HEK293 (cell line): Measurements from ENCODE around the gene TMEM222.

Experiments used
- CTCF ChIA-PET: fragments of 350-600 bp; formaldehyde crosslinking; extraction: SDS; loops from one replicate; lab custom pipeline; 2021; ENCODE audit warnings: antibody characterized with exemption; lab: Yijun Ruan, JAX
- POLR2A ChIA-PET: fragments of 300-600 bp; formaldehyde crosslinking; extraction: SDS; loops from one replicate; lab custom pipeline; 2020; ENCODE audit warnings: antibody characterized with exemption, inconsistent platforms; lab: Yijun Ruan, JAX
- H3K27ac ChIP-seq: fragments of 200-500 bp; sonication (Bioruptor generic); 2 replicates; pipeline ENCODE4 v1.5.1; 2014; ENCODE audit warnings: low read depth, low read length, control low read depth, inconsistent platforms; ENCODE audit errors: extremely low read depth
- H3K36me3 ChIP-seq, 2 experiments: fragments of 200-500 bp in 1 of 2; sonication (Bioruptor generic) in 1 of 2; 1 replicate in 1 of 2; 2 replicates in 1 of 2; pipeline ENCODE4 v1.5.1; 2014 to 2017; ENCODE audit warnings: inconsistent platforms in 2 of 2, low read length in 2 of 2; ENCODE audit not compliant: control insufficient read depth in 2 of 2, insufficient read depth in 1 of 2
- H3K4me1 ChIP-seq: fragments of 200-500 bp; sonication (Bioruptor generic); 2 replicates; pipeline ENCODE4 v1.5.1; 2014; ENCODE audit warnings: mild to moderate bottlenecking, low read length, inconsistent platforms; ENCODE audit not compliant: control insufficient read depth, insufficient read depth
- H3K4me3 ChIP-seq: 2 replicates; pipeline ENCODE4 v1.5.1; 2011; ENCODE audit warnings: low read depth, mild to moderate bottlenecking, control low read depth, low read length, moderate library complexity
- H3K9me3 ChIP-seq: fragments of 200-500 bp; sonication (Bioruptor generic); 2 replicates; pipeline ENCODE4 v1.5.1; 2014; ENCODE audit warnings: low read depth, low read length, inconsistent platforms; ENCODE audit not compliant: control insufficient read depth, insufficient read depth
- FEZF1 ChIP-seq: fragments of 450-650 bp; formaldehyde crosslinking; IDR thresholded peaks from 2 replicates; pipeline ENCODE4 v1.5.1; 2016; ENCODE audit warnings: missing biosample characterization, missing genetic modification characterization
- GLIS2 ChIP-seq: fragments of 450-650 bp; formaldehyde crosslinking; IDR thresholded peaks from 2 replicates; pipeline ENCODE4 v1.5.1; 2016; ENCODE audit warnings: missing biosample characterization, missing genetic modification characterization
- IKZF3 ChIP-seq: fragments of 450-650 bp; IDR thresholded peaks from 2 replicates; pipeline ENCODE4 v1.5.0; 2018; ENCODE audit warnings: missing biosample characterization, mild to moderate bottlenecking, missing genetic modification characterization, moderate library complexity
- KLF10 ChIP-seq: fragments of 450-650 bp; IDR thresholded peaks from 2 replicates; pipeline ENCODE4 v1.5.1; 2018; ENCODE audit warnings: missing biosample characterization, mild to moderate bottlenecking, missing genetic modification characterization
- MZF1 ChIP-seq: fragments of 450-650 bp; formaldehyde crosslinking; IDR thresholded peaks from 2 replicates; pipeline ENCODE4 v1.5.1; 2017; ENCODE audit warnings: missing biosample characterization, missing genetic modification characterization, borderline replicate concordance
- SP2 ChIP-seq: fragments of 450-650 bp; formaldehyde crosslinking; IDR thresholded peaks from 2 replicates; pipeline ENCODE4 v1.5.1; 2016; ENCODE audit warnings: missing biosample characterization, missing genetic modification characterization
- ZBTB20 ChIP-seq: fragments of 450-650 bp; formaldehyde crosslinking; IDR thresholded peaks from 2 replicates; pipeline ENCODE4 v1.5.1; 2016; ENCODE audit warnings: missing biosample characterization, missing genetic modification characterization
- ZEB2 ChIP-seq: fragments of 450-650 bp; formaldehyde crosslinking; IDR thresholded peaks from 2 replicates; pipeline ENCODE4 v1.5.1; 2016; ENCODE audit warnings: missing biosample characterization, missing genetic modification characterization
- ZNF157 ChIP-seq: fragments of 450-650 bp; formaldehyde crosslinking; IDR thresholded peaks from 2 replicates; pipeline ENCODE4 v1.5.1; 2016; ENCODE audit warnings: missing biosample characterization, missing genetic modification characterization
- ZNF2 ChIP-seq: fragments of 450-650 bp; formaldehyde crosslinking; IDR thresholded peaks from 2 replicates; pipeline ENCODE4 v1.5.1; 2016; ENCODE audit warnings: missing biosample characterization, missing genetic modification characterization
- ZNF221 ChIP-seq: fragments of 450-650 bp; formaldehyde crosslinking; IDR thresholded peaks from 2 replicates; pipeline ENCODE4 v1.5.1; 2017; ENCODE audit warnings: missing biosample characterization, missing genetic modification characterization, borderline replicate concordance
- ZNF350 ChIP-seq: fragments of 450-650 bp; formaldehyde crosslinking; IDR thresholded peaks from 2 replicates; pipeline ENCODE4 v1.5.0; 2017; ENCODE audit warnings: missing biosample characterization, mild to moderate bottlenecking, missing genetic modification characterization
- ZNF426 ChIP-seq: fragments of 450-650 bp; formaldehyde crosslinking; IDR thresholded peaks from 2 replicates; pipeline ENCODE4 v1.5.1; 2017; ENCODE audit warnings: missing biosample characterization, missing genetic modification characterization, mild to moderate bottlenecking, inconsistent platforms, moderate library complexity
- ZNF560 ChIP-seq: fragments of 450-650 bp; formaldehyde crosslinking; IDR thresholded peaks from 2 replicates; pipeline ENCODE4 v1.5.1; 2017; ENCODE audit warnings: missing biosample characterization, missing genetic modification characterization, borderline replicate concordance
- ZNF571 ChIP-seq: fragments of 450-650 bp; formaldehyde crosslinking; IDR thresholded peaks from 2 replicates; pipeline ENCODE4 v1.5.0; 2017; ENCODE audit warnings: missing biosample characterization, missing genetic modification characterization
- ZNF610 ChIP-seq: fragments of 450-650 bp; formaldehyde crosslinking; IDR thresholded peaks from 2 replicates; pipeline ENCODE4 v1.5.1; 2016; ENCODE audit warnings: missing biosample characterization, missing genetic modification characterization, borderline replicate concordance
- ZNF707 ChIP-seq: fragments of 450-650 bp; formaldehyde crosslinking; IDR thresholded peaks from 2 replicates; pipeline ENCODE4 v1.5.1; 2016; ENCODE audit warnings: missing biosample characterization, missing genetic modification characterization
- TF ChIP-seq, protein P1 (sequence below): fragments of 450-650 bp; formaldehyde crosslinking; IDR thresholded peaks from 2 replicates; pipeline ENCODE4 v1.5.1; 2016; ENCODE audit warnings: missing biosample characterization, missing genetic modification characterization
- TF ChIP-seq, protein P2 (sequence below): fragments of 450-650 bp; IDR thresholded peaks from 2 replicates; pipeline ENCODE4 v1.5.1; 2018; ENCODE audit warnings: missing biosample characterization, mild to moderate bottlenecking, missing genetic modification characterization
- TF ChIP-seq, protein P3 (sequence below): fragments of 450-650 bp; formaldehyde crosslinking; IDR thresholded peaks from 2 replicates; pipeline ENCODE4 v1.5.1; 2016; ENCODE audit warnings: missing biosample characterization, missing genetic modification characterization, low read depth
- TF ChIP-seq, protein P4 (sequence below): fragments of 450-650 bp; formaldehyde crosslinking; IDR thresholded peaks from 2 replicates; pipeline ENCODE4 v1.5.1; 2017; ENCODE audit warnings: missing biosample characterization, missing genetic modification characterization
- TF ChIP-seq, protein P5 (sequence below): fragments of 450-650 bp; formaldehyde crosslinking; IDR thresholded peaks from 2 replicates; pipeline ENCODE4 v1.5.1; 2016; ENCODE audit warnings: missing biosample characterization, missing genetic modification characterization
- TF ChIP-seq, protein P6 (sequence below): fragments of 450-650 bp; formaldehyde crosslinking; conservative IDR thresholded peaks from 2 replicates; pipeline ENCODE4 v1.5.1; 2016; ENCODE audit warnings: low read depth, missing biosample characterization, missing genetic modification characterization

Gene TMEM222

DNA sequence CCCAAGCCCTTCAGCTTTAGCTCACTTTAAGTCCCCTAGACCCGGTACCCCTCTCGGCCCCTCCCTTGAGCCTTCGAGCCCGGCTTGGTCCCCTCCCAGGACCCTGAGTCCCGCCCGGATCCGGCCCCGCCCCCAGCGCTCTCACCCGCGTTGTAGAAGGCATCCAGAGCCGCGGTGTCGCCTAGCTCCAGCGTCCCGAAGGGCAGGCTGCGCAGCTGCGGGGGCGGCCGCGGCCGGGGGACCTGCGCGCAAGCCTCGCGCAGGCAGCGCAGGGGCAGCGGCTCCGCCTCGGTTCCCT is 44.1 kb downstream of the TMEM222 start (continued):
- TF ChIP-seq, protein P1, sequence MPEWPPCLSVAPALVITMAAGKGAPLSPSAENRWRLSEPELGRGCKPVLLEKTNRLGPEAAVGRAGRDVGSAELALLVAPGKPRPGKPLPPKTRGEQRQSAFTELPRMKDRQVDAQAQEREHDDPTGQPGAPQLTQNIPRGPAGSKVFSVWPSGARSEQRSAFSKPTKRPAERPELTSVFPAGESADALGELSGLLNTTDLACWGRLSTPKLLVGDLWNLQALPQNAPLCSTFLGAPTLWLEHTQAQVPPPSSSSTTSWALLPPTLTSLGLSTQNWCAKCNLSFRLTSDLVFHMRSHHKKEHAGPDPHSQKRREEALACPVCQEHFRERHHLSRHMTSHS (tag by site-specific recombination): no peak
- TF ChIP-seq ZNF350 (tag by site-specific recombination) (no peak), ZNF560 (tag by site-specific recombination) (no peak), ZNF707 (tag by site-specific recombination) (no peak), FEZF1 (tag by site-specific recombination) (no peak), MZF1 (tag by site-specific recombination) (no peak), ZEB2 (tag by site-specific recombination) (no peak), KLF10 (no peak), GLIS2 (tag by site-specific recombination) (peak; percentile 73), ZNF426 (tag by site-specific recombination) (no peak), SP2 (tag by site-specific recombination) (peak; percentile 3; the same call in 1 of the 2 replicates), ZBTB20 (no peak), ZNF221 (tag by site-specific recombination) (no peak), ZNF157 (no peak), ZNF571 (tag by site-specific recombination) (no peak)
- TF ChIP-seq, protein P2, sequence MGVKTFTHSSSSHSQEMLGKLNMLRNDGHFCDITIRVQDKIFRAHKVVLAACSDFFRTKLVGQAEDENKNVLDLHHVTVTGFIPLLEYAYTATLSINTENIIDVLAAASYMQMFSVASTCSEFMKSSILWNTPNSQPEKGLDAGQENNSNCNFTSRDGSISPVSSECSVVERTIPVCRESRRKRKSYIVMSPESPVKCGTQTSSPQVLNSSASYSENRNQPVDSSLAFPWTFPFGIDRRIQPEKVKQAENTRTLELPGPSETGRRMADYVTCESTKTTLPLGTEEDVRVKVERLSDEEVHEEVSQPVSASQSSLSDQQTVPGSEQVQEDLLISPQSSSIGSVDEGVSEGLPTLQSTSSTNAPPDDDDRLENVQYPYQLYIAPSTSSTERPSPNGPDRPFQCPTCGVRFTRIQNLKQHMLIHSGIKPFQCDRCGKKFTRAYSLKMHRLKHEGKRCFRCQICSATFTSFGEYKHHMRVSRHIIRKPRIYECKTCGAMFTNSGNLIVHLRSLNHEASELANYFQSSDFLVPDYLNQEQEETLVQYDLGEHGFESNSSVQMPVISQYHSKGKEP (tag by site-specific recombination): no peak
- TF ChIP-seq, protein P3, sequence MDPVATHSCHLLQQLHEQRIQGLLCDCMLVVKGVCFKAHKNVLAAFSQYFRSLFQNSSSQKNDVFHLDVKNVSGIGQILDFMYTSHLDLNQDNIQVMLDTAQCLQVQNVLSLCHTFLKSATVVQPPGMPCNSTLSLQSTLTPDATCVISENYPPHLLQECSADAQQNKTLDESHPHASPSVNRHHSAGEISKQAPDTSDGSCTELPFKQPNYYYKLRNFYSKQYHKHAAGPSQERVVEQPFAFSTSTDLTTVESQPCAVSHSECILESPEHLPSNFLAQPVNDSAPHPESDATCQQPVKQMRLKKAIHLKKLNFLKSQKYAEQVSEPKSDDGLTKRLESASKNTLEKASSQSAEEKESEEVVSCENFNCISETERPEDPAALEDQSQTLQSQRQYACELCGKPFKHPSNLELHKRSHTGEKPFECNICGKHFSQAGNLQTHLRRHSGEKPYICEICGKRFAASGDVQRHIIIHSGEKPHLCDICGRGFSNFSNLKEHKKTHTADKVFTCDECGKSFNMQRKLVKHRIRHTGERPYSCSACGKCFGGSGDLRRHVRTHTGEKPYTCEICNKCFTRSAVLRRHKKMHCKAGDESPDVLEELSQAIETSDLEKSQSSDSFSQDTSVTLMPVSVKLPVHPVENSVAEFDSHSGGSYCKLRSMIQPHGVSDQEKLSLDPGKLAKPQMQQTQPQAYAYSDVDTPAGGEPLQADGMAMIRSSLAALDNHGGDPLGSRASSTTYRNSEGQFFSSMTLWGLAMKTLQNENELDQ (tag by site-specific recombination): no peak
- TF ChIP-seq, protein P4, sequence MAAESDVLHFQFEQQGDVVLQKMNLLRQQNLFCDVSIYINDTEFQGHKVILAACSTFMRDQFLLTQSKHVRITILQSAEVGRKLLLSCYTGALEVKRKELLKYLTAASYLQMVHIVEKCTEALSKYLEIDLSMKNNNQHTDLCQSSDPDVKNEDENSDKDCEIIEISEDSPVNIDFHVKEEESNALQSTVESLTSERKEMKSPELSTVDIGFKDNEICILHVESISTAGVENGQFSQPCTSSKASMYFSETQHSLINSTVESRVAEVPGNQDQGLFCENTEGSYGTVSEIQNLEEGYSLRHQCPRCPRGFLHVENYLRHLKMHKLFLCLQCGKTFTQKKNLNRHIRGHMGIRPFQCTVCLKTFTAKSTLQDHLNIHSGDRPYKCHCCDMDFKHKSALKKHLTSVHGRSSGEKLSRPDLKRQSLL (tag by site-specific recombination): peak; percentile 95

DNA sequence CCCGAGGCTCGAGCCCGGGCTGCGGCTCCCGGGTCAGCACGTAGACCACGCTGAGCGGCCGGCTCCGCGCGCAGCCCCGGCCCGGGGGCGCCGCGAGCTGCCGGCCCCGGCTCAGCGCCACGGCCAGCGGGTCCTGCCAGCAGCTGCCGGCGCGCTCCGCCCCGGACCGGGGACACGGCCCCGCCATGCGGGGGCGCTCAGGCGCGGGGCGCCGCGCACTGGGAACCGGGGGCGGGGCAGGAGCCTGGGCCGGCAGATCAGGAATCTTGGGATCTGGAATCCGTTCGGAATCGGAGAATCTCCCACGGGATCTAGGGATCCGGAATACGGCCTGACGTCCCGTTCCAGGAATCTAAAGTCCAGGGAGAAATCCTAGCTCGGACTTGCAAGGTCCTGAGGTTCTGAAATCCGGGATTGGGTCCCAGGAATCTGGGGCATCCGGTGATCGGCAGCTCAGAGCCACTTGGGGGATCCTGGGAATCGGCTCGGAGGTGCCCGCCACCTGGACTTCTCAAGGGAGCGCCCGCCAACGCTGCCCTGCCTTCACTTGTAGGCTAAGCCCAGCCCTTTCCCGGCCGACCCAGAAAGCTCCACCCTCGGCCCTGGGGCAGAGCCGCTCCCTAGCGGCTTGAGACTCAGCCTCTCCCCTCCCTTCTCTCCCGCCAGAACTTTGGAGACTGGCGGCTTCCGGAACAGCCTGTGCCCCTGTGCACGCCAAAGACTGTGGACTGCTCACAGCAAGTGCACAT is 44.6 kb downstream of the TMEM222 start, which contains the start of gene MAP3K6:
TSS of gene MAP3K6 (minus strand) at position 551 of the 749 bp plus-strand sequence. CDS start at position 187, 364 bp downstream.
- peak within 1 kb of the TSS; percentile 60 for H3K4me3 ChIP-seq
- H3K27ac ChIP-seq: peak within 1 kb of the TSS; percentile 78
- H3K9me3 ChIP-seq: no peaks in the 10 kb centered on the region
- peaks cover 2% of the 10 kb centered on the region; the same call in 1 of the 2 replicates for H3K4me1 ChIP-seq
- peaks cover 0 to 26% of the 10 kb centered on the region in 2 experiments; a peak in 1 of 3 replicates for H3K36me3 ChIP-seq
- POLR2A ChIA-PET: interaction anchor here (0.5 to 2.6 kb wide), 21 partner anchors 10 to 804 kb away, joined by 3 to 23 read pairs (median 5); partner anchors contain the start of genes AHDC1, SLC9A1, STX12 and SYTL1
- CTCF ChIA-PET: interaction anchor here (0.6 to 5.1 kb wide), 27 partner anchors 9 to 1896 kb away, joined by 3 to 84 read pairs (median 5); partner anchors contain the start of gene CD164L2
- TF ChIP-seq, protein P5, sequence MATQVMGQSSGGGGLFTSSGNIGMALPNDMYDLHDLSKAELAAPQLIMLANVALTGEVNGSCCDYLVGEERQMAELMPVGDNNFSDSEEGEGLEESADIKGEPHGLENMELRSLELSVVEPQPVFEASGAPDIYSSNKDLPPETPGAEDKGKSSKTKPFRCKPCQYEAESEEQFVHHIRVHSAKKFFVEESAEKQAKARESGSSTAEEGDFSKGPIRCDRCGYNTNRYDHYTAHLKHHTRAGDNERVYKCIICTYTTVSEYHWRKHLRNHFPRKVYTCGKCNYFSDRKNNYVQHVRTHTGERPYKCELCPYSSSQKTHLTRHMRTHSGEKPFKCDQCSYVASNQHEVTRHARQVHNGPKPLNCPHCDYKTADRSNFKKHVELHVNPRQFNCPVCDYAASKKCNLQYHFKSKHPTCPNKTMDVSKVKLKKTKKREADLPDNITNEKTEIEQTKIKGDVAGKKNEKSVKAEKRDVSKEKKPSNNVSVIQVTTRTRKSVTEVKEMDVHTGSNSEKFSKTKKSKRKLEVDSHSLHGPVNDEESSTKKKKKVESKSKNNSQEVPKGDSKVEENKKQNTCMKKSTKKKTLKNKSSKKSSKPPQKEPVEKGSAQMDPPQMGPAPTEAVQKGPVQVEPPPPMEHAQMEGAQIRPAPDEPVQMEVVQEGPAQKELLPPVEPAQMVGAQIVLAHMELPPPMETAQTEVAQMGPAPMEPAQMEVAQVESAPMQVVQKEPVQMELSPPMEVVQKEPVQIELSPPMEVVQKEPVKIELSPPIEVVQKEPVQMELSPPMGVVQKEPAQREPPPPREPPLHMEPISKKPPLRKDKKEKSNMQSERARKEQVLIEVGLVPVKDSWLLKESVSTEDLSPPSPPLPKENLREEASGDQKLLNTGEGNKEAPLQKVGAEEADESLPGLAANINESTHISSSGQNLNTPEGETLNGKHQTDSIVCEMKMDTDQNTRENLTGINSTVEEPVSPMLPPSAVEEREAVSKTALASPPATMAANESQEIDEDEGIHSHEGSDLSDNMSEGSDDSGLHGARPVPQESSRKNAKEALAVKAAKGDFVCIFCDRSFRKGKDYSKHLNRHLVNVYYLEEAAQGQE (tag by site-specific recombination): no peak
- TF ChIP-seq ZNF2: 0 out of 2 replicates have a peak, but pooled peaks have one; percentile 38
- peak; percentile 98 for TF ChIP-seq ZNF610 (tag by site-specific recombination)
- TF ChIP-seq, protein P6, sequence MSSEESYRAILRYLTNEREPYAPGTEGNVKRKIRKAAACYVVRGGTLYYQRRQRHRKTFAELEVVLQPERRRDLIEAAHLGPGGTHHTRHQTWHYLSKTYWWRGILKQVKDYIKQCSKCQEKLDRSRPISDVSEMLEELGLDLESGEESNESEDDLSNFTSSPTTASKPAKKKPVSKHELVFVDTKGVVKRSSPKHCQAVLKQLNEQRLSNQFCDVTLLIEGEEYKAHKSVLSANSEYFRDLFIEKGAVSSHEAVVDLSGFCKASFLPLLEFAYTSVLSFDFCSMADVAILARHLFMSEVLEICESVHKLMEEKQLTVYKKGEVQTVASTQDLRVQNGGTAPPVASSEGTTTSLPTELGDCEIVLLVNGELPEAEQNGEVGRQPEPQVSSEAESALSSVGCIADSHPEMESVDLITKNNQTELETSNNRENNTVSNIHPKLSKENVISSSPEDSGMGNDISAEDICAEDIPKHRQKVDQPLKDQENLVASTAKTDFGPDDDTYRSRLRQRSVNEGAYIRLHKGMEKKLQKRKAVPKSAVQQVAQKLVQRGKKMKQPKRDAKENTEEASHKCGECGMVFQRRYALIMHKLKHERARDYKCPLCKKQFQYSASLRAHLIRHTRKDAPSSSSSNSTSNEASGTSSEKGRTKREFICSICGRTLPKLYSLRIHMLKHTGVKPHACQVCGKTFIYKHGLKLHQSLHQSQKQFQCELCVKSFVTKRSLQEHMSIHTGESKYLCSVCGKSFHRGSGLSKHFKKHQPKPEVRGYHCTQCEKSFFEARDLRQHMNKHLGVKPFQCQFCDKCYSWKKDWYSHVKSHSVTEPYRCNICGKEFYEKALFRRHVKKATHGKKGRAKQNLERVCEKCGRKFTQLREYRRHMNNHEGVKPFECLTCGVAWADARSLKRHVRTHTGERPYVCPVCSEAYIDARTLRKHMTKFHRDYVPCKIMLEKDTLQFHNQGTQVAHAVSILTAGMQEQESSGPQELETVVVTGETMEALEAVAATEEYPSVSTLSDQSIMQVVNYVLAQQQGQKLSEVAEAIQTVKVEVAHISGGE (tag by site-specific recombination): peak; percentile 32
- peak; percentile 98 for TF ChIP-seq IKZF3
